Melanocyte of skin (primary cell): Measurements from ENCODE around the gene CCRL2. TPM values are rescaled to one million over a fixed set of nuclear protein-coding genes. Genes with fewer than 3 reads are reported as not detected.

Experiments used
- total RNA-seq, 2 donors: library from RNA; depleted of rRNA; stranded (reverse); fragments of >200 nt; gene quantifications; 2 replicates each; pipeline ENCODE4 v1.2.3, GENCODE V29; 2012

The CCRL2 gene, protein sequence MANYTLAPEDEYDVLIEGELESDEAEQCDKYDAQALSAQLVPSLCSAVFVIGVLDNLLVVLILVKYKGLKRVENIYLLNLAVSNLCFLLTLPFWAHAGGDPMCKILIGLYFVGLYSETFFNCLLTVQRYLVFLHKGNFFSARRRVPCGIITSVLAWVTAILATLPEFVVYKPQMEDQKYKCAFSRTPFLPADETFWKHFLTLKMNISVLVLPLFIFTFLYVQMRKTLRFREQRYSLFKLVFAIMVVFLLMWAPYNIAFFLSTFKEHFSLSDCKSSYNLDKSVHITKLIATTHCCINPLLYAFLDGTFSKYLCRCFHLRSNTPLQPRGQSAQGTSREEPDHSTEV
- under 1 TPM in 1 of 2 donors, not detected in 1; 0.33 TPM for total RNA-seq

DNA sequence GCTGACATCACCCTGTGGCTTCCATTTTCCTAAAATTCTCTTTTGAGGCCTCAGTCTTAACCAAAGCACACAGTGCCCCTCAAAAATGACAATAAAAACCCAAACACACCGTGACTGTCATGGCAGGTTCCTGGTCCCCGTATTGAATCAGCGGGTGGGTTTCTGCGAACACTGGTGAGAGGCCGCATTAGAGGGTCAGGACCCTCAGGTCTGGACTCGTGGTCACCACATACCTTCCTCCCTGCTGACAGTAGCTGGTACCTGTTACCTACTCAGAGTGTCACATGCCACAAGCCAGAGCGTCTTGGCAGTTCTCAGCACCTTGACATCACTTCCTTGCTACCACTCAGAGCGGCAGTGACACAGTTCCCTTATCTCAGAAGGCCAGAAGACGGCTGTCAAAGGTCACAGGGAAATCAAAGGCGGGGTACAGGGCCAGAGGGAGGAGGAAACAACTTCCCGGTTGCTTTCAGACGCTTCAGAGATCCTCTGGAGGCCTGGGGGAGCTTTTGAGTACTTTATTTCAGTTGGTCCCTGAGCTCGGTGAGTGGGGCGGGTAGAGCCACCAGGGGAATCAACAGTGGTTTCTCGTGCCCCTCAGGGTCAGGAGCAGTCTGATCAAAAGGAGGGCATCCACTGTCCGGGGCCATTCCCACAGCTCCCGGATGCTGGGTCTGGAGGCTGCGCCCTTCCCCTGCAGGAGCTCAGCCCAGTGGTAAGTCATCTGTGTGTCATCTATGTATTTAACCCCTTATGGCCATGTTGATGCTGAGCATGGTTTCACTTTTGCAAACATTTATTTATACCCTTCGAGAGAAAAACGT lies at the start of gene CCRL2, which contains the start of gene CCR5AS:
Gene CCRL2, plus strand, starts transcription at position 472 of the 824 bp plus-strand sequence. CDS start 821 bp downstream, outside the sequence.
Gene CCR5AS, minus strand, starts transcription at position 279 of the 824 bp plus-strand sequence.

DNA sequence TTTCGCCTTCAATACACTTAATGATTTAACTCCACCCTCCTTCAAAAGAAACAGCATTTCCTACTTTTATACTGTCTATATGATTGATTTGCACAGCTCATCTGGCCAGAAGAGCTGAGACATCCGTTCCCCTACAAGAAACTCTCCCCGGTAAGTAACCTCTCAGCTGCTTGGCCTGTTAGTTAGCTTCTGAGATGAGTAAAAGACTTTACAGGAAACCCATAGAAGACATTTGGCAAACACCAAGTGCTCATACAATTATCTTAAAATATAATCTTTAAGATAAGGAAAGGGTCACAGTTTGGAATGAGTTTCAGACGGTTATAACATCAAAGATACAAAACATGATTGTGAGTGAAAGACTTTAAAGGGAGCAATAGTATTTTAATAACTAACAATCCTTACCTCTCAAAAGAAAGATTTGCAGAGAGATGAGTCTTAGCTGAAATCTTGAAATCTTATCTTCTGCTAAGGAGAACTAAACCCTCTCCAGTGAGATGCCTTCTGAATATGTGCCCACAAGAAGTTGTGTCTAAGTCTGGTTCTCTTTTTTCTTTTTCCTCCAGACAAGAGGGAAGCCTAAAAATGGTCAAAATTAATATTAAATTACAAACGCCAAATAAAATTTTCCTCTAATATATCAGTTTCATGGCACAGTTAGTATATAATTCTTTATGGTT lies 36.1 kb upstream of the CCRL2 start, which contains the start of gene CCR5:
Gene CCR5, plus strand, starts transcription at position 108 of the 680 bp plus-strand sequence. CDS start 1,957 bp downstream, outside the sequence.

Other genes with a start within 250 kb of the CCRL2 start
- under 1 TPM in 1 of 2 donors, not detected in 1; 0.67 TPM for gene CCR1, start 198.9 kb upstream of the CCRL2 start, total RNA-seq
- gene CCR3, start 164.8 kb upstream of the CCRL2 start, total RNA-seq, result not detected
- not detected for gene CCR2, start 53.1 kb upstream of the CCRL2 start, total RNA-seq
- gene CCR5, start 36.3 kb upstream of the CCRL2 start, total RNA-seq, result not detected
- 1 to 10 TPM in 1 of 2 donors, not detected in 1; 3.4 TPM for gene LTF, start 57.6 kb downstream of the CCRL2 start, total RNA-seq
- gene RTP3, start 90.7 kb downstream of the CCRL2 start, total RNA-seq, result not detected
- 1 to 10 TPM; 2.0 to 8.3 TPM for gene LRRC2, start 159.0 kb downstream of the CCRL2 start, total RNA-seq
- not detected for gene FAM240A, start 205.3 kb downstream of the CCRL2 start, total RNA-seq